HG03469 (cell line): ENCODE measurements around the gene CYTH4.
"Not testable (repeated sequence)": the region's sequence is repeated elsewhere in the genome, so short reads cannot be mapped to it uniquely, and the experiment has no call there.

Experiments
- ATAC-seq: cut with Tn5 transposase; IDR thresholded peaks from one replicate; pipeline ENCODE4 v1.9.1; 2021; ENCODE audit warnings: mild to moderate bottlenecking, moderate library complexity, moderate number of reproducible peaks; ENCODE audit not compliant: unreplicated experiment

Gene CYTH4, protein sequence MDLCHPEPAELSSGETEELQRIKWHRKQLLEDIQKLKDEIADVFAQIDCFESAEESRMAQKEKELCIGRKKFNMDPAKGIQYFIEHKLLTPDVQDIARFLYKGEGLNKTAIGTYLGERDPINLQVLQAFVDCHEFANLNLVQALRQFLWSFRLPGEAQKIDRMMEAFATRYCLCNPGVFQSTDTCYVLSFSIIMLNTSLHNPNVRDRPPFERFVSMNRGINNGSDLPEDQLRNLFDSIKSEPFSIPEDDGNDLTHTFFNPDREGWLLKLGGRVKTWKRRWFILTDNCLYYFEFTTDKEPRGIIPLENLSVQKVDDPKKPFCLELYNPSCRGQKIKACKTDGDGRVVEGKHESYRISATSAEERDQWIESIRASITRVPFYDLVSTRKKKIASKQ

DNA sequence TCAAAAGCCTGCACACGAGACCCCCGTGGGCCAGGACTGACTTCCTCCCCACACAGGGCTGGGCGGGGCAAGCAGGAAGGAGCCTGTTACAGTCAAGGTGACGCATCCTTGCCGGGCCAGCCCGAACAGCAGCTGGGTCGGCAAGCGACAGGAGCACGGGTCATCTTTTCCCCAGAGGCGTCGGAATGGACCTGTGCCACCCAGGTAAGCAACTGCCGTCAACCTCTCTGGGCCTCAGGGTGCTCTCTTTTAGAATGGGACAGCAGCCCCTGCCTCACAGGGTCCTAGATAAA, at the start of gene CYTH4:
TSS of gene CYTH4 (plus strand) at position 124 of the 293 bp plus-strand sequence. CDS start at position 186, 62 bp downstream.
- no peak for ATAC-seq

GRCh38 chr22:37233371-37233750, 48.9 kb upstream of the CYTH4 start:
- not testable (repeated sequence) for ATAC-seq

- ATAC-seq = no peak
Measured at GRCh38 chr22:37233751-37234631, 48.3 kb upstream of the CYTH4 start.

DNA sequence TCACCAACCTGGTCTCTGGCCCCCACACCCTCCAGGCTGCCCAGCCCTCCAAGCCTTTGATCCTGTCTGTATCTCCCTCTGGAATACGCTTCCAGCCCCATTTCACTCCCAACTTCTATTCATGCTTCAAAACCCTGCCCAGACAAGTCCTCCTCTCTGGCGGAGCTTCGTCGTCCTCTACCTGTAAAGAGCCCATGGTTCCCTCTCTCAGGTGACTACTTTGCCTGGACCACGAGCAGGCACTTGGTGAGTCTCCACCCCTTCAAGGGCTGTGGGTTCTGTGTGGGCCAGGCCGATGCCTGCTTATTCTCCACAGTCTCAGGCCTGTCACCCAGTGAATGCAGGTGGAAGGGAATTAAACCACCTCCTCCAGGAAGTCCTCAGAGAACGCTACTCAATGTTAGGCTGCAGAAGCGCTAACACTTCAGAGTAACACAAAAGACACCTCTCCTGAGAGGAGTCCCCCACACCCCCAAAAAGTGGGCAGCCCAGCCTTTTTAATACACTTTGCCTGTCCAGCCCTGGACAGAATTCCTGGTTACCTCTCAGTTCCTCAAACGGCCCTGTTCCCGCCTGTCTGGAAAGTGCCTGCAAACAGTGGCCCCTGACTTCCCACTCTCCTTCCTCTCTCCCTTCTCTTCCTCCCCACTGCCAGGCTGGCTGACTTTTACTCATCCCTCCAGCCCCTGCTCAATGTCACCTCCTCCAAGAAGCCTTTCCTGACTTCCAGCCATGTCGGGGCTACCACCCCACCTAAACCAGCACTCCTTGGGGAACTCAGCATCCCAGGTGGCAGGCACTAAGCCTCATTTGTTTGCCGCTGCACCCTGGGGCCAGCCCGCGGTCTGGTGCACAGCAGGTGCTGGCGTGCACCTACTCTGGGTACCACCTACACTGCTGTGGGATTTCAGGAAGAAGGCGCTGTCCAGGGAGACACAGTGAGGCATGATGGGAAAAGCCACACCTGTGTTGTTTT, 47.3 kb upstream of the CYTH4 start:
- ATAC-seq = no peak

GRCh38 chr22:37235897-37236607, 46.3 kb upstream of the CYTH4 start:
- ATAC-seq = no peak

- no peak for ATAC-seq
Measured at GRCh38 chr22:37237371-37238268, 44.7 kb upstream of the CYTH4 start.

- no peak for ATAC-seq
Measured at GRCh38 chr22:37239336-37240239, 42.7 kb upstream of the CYTH4 start.

DNA sequence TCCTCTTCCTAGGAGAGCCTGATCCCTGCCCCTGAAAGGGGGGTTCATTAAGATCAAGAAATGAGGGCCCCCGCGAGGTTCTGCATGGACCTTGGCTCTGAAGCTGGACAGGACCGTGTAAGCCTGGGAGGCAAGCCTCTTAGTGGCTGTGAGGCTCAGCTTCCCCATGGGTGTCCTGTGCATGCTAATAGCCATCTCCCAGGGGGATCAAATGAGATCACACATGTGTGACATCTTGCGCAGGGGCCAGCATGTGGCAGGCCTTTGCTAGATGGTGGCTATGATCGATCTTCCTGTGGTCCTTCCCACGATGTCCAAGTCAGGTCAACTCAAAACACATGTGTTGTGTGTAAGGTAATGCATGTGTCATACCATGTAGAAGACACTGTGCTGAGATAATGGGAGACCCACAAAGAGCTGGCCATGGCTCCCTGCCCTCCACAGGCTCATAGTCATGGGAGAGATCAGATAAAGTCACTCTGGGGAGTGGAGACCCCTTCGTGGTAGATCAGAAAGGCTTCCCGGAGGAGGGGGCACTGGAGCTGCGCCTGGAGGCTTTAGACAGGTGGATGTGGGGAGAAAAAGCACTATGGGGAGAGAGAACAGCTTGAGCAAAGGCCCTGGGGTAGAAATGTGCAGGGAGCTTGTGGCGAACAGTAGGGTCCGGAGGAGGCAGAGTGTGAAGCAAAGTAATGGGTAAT, 41.9 kb upstream of the CYTH4 start:
- ATAC-seq = no peak

DNA sequence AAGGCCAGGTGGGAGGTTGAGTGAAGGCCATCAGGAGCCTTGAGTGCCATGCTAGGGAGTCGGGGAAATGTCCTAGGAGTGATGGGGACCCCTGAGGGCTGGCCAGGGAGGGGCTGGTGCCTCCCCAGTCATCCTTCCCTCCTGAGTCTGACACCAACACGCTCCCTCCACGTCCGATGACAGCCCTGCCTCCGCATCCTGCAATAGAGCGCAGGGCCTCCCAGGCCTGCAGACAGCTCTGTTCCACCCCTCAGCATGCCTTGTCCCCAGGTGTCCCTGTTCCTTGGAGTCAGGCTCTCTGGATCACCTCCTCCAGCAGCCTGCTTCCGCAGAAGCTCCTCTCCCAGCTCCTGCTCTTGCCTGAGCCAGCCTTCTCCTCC, 41.4 kb upstream of the CYTH4 start:
- no peak for ATAC-seq

DNA sequence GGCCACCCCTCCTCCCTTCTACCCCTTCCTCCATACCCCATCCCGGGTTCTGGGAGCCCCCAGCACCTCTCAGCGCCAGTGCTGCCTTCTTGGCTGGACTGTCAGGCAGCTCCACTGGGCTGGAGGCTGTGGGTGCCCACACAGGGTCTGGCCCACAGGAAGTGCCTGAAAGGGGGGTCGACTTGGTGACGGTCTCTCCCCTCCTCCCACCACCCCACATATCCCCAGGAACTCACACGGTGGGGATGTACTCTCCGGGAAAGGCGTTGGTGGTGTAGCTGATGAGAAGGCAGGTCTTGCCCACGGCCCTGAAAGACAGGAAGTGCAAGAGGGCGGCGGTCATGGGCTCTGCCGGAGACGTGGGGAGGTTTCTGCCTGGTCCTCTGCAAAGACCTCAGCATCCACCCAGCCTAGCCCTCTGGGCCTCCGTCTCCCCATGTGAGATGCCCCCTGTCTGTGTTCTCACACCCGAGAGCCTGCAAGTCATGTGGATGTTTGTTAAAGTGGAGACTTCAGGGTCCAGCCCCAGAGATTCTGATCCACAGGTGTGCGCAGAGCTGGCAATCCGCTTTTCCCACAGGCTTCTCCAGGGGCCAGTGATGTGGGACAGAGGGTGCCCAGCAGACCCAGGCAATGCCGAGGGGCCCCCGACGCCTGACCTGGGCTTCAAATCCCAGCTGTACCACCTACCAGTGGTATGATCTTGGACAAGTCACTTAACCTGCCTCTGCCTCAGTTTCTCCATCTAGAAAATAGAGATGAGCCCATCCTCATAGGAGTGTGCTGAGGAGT, 40.8 kb upstream of the CYTH4 start:
- ATAC-seq = no peak

- peak; percentile 48 for ATAC-seq
Measured at GRCh38 chr22:37242395-37242918, 39.9 kb upstream of the CYTH4 start.

GRCh38 chr22:37243402-37244113, 38.8 kb upstream of the CYTH4 start:
- ATAC-seq = no peak

GRCh38 chr22:37244114-37244921, 38.0 kb upstream of the CYTH4 start, which contains the start of gene RAC2:
RAC2 (minus strand) TSS chr22:37244269; CDS start chr22:37244148, 121 bp downstream.
- ATAC-seq = no peak

- no peak for ATAC-seq
Measured at GRCh38 chr22:37244922-37245722, 37.2 kb upstream of the CYTH4 start.
